Erythroblast (primary cell): ENCODE measurements around the gene KCNG2.

ENCODE experiments used
- GATA1 ChIP-seq: IDR thresholded peaks from 2 replicates; pipeline ENCODE4 v1.6.1; 2011; ENCODE audit warnings: low read depth, mild to moderate bottlenecking, control low read depth, low read length, moderate library complexity
- POLR2A ChIP-seq: IDR thresholded peaks from 2 replicates; pipeline ENCODE4 v1.6.1; 2011; ENCODE audit warnings: mild to moderate bottlenecking, low read length

DNA sequence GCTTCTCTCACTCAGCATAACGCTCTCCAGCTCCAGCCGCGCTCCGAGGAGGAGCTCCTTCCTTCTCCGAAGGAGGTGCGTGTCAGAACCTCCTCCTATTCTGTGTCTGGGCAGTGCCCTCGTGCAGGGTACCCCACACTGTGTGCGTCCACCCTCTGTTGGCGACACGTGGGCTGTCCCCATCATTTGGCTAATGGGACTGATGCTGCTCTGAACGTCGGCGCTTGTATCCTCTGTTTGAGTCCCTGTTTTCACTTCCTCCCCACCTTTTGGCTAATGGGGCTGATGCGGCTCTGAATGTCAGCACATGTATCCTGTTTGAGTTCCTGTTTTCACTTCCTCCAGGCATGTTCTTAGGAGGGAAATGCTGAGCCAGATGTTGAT lies 22.2 kb downstream of the KCNG2 start:
- TF ChIP-seq POLR2A (no peak), GATA1 (no peak)
